Spleen (tissue), 7 donors: ENCODE data around the gene TACC2.

Experiments used
- CTCF ChIP-seq, 11 experiments: fragments of 200-600 bp in 7 of 11; fragments of 450-650 bp in 4 of 11; sonication (generic) in 4 of 11; IDR thresholded peaks in 8 of 11; conservative IDR thresholded peaks in 3 of 11; 1 replicate in 7 of 11; 2 replicates in 4 of 11; pipeline versions ENCODE4 v1.4.0 to v1.8.0; 2016 to 2021; ENCODE audit warnings: antibody characterized with exemption in 11 of 11, inconsistent platforms in 4 of 11, mild to moderate bottlenecking in 1 of 11
- POLR2AphosphoS5 ChIP-seq, 3 donors: sonication (generic); formaldehyde crosslinking; IDR thresholded peaks; one replicate each; pipeline ENCODE4 v1.5.1; 2017; ENCODE audit warnings: antibody characterized with exemption in 3 of 3
- donor health status: DM: no; HTN: no; CAD: no; lungs with moderate emphysema.
- donor health status: DM: no; HTN: no; CAD: no.
- donor health status: DM: no; HTN: no; CAD: no.

GRCh38 chr10:122120008-122120744 is 131.2 kb downstream of the TACC2 start:
- TF ChIP-seq CTCF (IDR thresholded peaks at IDR 0.05 in 8 of 11, conservative IDR thresholded peaks at IDR 0.05 in 3 of 11) (no peak), POLR2AphosphoS5 (IDR thresholded peaks at IDR 0.05) (no peak)
